ENCODE measurements around the gene PPM1H. TPM values are rescaled to one million over a fixed set of nuclear protein-coding genes. Genes with fewer than 3 reads are reported as not detected.

Gene PPM1H
- total RNA-seq, 2 experiments from 2014 or later, result not detected

GRCh38 chr12:62792236-62792870, 142.6 kb downstream of the PPM1H start:
- no peak overlapping the region for H3K27ac Mint-ChIP-seq
- no peak overlapping the region for H3K4me3 Mint-ChIP-seq
- no peaks in the 10 kb centered on the region for H3K36me3 Mint-ChIP-seq (ENCODE audit: low read depth)
- intact Hi-C loops (cut with micrococcal nuclease), result loop anchor here (5.0 kb wide), 1 partner anchor 530 kb away; the partner anchor contains the start of gene USP15
- no peak for DNase-seq
- CTCF ChIA-PET, result interaction anchor here (1.0 to 3.1 kb wide), 2 partner anchors 11 to 355 kb away, joined by 3 to 16 read pairs; no protein-coding TSS in a partner anchor
- H3K9me3 Mint-ChIP-seq, result no peaks in the 10 kb centered on the region
- no peaks in the 10 kb centered on the region for H3K4me1 Mint-ChIP-seq (ENCODE audit: low read depth)
- no peaks in the 10 kb centered on the region for H3K27me3 Mint-ChIP-seq (ENCODE audit: low read depth)

- Mint-ChIP-seq H3K27ac (no peak overlapping the region), H3K4me1 (ENCODE audit: low read depth) (peaks cover 6% of the 10 kb centered on the region), H3K4me3 (no peak overlapping the region), H3K36me3 (ENCODE audit: low read depth) (no peaks in the 10 kb centered on the region), H3K27me3 (ENCODE audit: low read depth) (no peaks in the 10 kb centered on the region), H3K9me3 (no peaks in the 10 kb centered on the region)
- no peak for DNase-seq
- intact Hi-C loops (cut with micrococcal nuclease), result loop anchor here (5.0 kb wide), 1 partner anchor 528 kb away; the partner anchor contains the start of gene USP15
- CTCF ChIA-PET, result interaction anchor here (1.7 to 3.1 kb wide), 2 partner anchors 207 to 352 kb away, joined by 6 to 16 read pairs; no protein-coding TSS in a partner anchor
Measured at GRCh38 chr12:62789851-62790250, 145.1 kb downstream of the PPM1H start.

DNA sequence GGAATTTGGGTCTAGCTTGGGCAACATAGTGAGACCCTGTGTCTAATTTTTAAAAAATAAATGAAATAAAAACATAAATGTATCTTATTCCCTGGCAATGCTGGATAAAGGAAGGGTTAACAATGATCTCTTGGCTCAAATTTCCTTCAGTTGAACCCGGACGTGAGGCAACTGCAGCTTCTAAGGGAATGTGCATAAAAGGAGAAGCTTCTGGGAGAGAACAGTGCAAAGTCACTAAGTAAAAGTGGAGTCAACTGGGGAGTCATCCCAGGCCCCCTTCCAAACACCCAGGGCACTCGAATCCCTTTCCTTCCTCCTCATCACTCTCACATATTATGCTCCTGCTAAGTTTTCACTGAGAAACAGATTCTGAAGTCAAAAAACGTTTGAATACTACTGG, 147.3 kb downstream of the PPM1H start:
- CTCF ChIA-PET, result interaction anchor here (1.3 kb wide), 1 partner anchor 213 kb away, joined by 3 read pairs; no protein-coding TSS in a partner anchor
- H3K4me1 Mint-ChIP-seq (ENCODE audit: low read depth), result peaks cover 6% of the 10 kb centered on the region
- H3K27ac Mint-ChIP-seq, result no peak overlapping the region
- intact Hi-C loops (cut with micrococcal nuclease), result no loop called here
- no peak overlapping the region for H3K4me3 Mint-ChIP-seq
- no peaks in the 10 kb centered on the region for H3K27me3 Mint-ChIP-seq (ENCODE audit: low read depth)
- no peaks in the 10 kb centered on the region for H3K36me3 Mint-ChIP-seq (ENCODE audit: low read depth)
- no peak for DNase-seq
- no peaks in the 10 kb centered on the region for H3K9me3 Mint-ChIP-seq

DNA sequence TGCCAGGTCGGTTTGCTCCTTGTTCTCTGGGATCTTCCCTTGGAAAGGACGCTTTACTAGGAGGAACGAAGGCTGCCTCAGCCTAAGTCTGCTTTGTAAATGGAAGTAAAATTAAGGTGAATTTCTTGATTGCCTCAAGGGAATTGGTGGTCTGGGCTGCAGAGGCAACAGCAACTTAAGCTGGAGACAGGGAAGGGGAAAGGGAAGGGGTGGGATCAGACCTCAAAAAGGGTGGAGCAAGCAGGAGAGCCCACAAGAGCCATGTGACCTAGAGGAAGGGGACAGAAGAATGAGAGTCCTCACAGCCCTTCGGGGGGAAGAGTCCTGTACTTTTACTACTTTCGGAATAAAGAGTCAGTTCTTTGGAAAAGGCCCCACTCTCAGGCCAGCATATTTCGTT, 147.9 kb downstream of the PPM1H start:
- no peak overlapping the region for H3K27ac Mint-ChIP-seq
- intact Hi-C loops (cut with micrococcal nuclease), result no loop called here
- H3K9me3 Mint-ChIP-seq, result no peaks in the 10 kb centered on the region
- DNase-seq, result no peak
- H3K27me3 Mint-ChIP-seq (ENCODE audit: low read depth), result no peaks in the 10 kb centered on the region
- peaks cover 6% of the 10 kb centered on the region for H3K4me1 Mint-ChIP-seq (ENCODE audit: low read depth)
- CTCF ChIA-PET, result interaction anchor here (1.3 kb wide), 1 partner anchor 212 kb away, joined by 3 read pairs; no protein-coding TSS in a partner anchor
- H3K4me3 Mint-ChIP-seq, result no peak overlapping the region
- no peaks in the 10 kb centered on the region for H3K36me3 Mint-ChIP-seq (ENCODE audit: low read depth)

DNA sequence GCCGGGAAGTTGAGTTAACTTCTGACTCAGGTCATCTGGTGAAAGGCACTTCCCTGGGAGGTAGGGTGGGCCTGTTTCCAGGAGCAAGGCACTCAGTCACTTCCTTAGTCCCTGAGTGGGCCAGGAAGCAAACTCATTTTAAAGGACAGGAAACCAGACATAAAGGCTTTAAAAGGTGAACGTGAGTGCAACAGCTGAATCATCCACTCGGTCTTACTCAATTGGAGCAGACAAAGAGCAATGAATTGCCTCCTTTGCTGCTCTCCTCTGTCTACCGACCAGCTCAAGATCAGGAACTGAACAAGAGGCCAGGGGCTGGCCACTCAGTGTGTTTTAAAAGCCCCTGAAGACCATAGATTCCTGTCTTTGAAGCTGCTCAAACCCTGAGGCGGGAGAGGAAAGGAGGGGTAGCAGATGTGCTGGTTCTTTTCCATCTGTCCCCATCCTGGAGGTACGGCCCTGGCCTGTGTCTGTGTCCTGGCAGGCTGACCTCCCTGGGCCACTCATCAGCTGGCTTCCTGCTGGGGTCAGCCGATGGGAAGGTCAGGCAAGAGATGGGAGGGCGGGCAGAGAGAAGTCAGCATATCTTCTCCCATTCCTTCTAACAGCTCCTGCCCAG, 148.9 kb downstream of the PPM1H start:
- intact Hi-C loops (cut with micrococcal nuclease), result no loop called here
- Mint-ChIP-seq H3K27me3 (ENCODE audit: low read depth) (no peaks in the 10 kb centered on the region), H3K4me3 (no peak overlapping the region), H3K36me3 (ENCODE audit: low read depth) (no peaks in the 10 kb centered on the region), H3K27ac (no peak overlapping the region), H3K9me3 (no peaks in the 10 kb centered on the region), H3K4me1 (ENCODE audit: low read depth) (peaks cover 6% of the 10 kb centered on the region)
- peak; percentile 38 for DNase-seq
- CTCF ChIA-PET, result interaction anchor here (0.6 to 2.9 kb wide), 2 partner anchors 8 to 265 kb away, joined by 3 to 11 read pairs; no protein-coding TSS in a partner anchor

DNA sequence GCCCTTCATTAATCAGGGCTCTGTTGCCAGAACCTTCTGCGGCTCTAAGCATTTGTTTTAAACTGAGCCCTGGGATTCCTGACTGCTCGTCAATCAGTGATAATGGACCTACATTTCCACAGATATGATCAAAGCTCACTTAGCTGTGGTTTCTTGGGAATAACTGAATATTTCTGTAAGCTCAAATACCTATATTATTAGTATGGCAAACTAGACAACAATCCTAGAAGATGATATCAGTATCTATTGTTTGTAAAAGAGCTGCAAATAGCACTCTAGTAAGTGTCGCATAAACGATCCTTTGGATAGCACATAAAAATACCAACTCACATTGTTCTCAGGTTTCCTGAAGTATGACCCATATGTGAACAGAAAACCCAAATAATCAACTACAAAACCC, 150.4 kb downstream of the PPM1H start:
- Mint-ChIP-seq H3K4me3 (no peak overlapping the region), H3K27me3 (ENCODE audit: low read depth) (no peaks in the 10 kb centered on the region), H3K4me1 (ENCODE audit: low read depth) (peaks cover 6% of the 10 kb centered on the region), H3K9me3 (no peaks in the 10 kb centered on the region), H3K27ac (no peak overlapping the region), H3K36me3 (ENCODE audit: low read depth) (no peaks in the 10 kb centered on the region)
- intact Hi-C loops (cut with micrococcal nuclease), result no loop called here
- CTCF ChIA-PET, result interaction anchor here (0.7 to 2.9 kb wide), 4 partner anchors 10 to 93 kb away, joined by 4 to 11 read pairs (median 5); no protein-coding TSS in a partner anchor
- DNase-seq, result no peak

GRCh38 chr12:62783881-62784280, 151.1 kb downstream of the PPM1H start:
- H3K9me3 Mint-ChIP-seq, result no peaks in the 10 kb centered on the region
- no peaks in the 10 kb centered on the region for H3K36me3 Mint-ChIP-seq (ENCODE audit: low read depth)
- H3K4me3 Mint-ChIP-seq, result no peak overlapping the region
- CTCF ChIA-PET, result interaction anchor here (1.2 to 2.9 kb wide), 3 partner anchors 10 to 17 kb away, joined by 5 to 11 read pairs (median 5); no protein-coding TSS in a partner anchor
- no peak overlapping the region for H3K27ac Mint-ChIP-seq
- DNase-seq, result no peak
- no peaks in the 10 kb centered on the region for H3K27me3 Mint-ChIP-seq (ENCODE audit: low read depth)
- intact Hi-C loops (cut with micrococcal nuclease), result no loop called here
- H3K4me1 Mint-ChIP-seq (ENCODE audit: low read depth), result peaks cover 6% of the 10 kb centered on the region

DNA sequence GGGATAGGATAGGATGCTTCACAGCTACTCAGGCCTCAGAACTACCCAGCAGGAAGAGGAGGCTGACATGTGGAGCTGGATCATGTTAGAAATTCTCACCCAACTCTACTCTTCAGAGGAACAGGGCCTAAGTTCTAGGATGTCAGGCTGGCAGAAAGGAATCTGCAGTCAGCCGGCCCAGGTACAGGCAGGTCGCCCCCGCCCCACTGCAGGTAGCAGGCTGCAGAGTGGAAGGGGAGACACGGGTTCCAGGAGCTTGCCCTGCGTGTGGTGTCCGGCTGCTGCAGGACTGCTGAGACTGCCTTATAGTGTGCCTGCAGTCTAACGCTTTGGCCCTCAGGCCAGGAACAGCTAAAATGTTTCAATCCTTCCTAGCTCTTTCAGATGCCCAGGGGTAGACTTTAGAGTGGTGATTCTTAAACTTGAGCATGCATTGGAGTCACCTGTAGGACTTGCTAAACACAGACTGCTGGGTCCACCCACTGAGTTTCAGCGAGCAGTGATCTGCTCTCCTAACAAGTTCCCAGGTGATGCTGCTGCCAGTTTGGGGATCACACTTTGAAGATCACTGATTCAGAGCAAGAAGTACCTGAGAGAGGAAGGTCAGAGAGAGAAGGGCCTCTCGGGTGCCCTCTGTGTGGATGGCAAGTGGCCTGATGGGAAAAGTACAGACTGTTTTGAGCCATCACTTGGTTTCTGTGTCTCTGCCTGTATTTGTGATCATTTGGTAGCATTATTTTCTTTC, 153.6 kb downstream of the PPM1H start:
- Mint-ChIP-seq H3K36me3 (ENCODE audit: low read depth) (no peaks in the 10 kb centered on the region), H3K27ac (no peak overlapping the region), H3K9me3 (no peaks in the 10 kb centered on the region), H3K27me3 (ENCODE audit: low read depth) (no peaks in the 10 kb centered on the region), H3K4me3 (no peak overlapping the region), H3K4me1 (ENCODE audit: low read depth) (peaks cover 6% of the 10 kb centered on the region)
- DNase-seq, result no peak
- intact Hi-C loops (cut with micrococcal nuclease), result no loop called here
- CTCF ChIA-PET, result interaction anchor here (0.9 to 1.3 kb wide), 2 partner anchors 11 to 13 kb away, joined by 3 to 4 read pairs; no protein-coding TSS in a partner anchor

- H3K9me3 Mint-ChIP-seq, result no peaks in the 10 kb centered on the region
- no peaks in the 10 kb centered on the region for H3K4me1 Mint-ChIP-seq (ENCODE audit: low read depth)
- no peak overlapping the region for H3K4me3 Mint-ChIP-seq
- H3K27me3 Mint-ChIP-seq (ENCODE audit: low read depth), result no peaks in the 10 kb centered on the region
- intact Hi-C loops (cut with micrococcal nuclease), result no loop called here
- H3K36me3 Mint-ChIP-seq (ENCODE audit: low read depth), result no peaks in the 10 kb centered on the region
- no peak overlapping the region for H3K27ac Mint-ChIP-seq
- CTCF ChIA-PET, result interaction anchor here (1.2 kb wide), 1 partner anchor 198 kb away, joined by 4 read pairs; no protein-coding TSS in a partner anchor
- DNase-seq, result no peak
Measured at GRCh38 chr12:62779488-62779887, 155.5 kb downstream of the PPM1H start.

GRCh38 chr12:62778187-62778586, 156.8 kb downstream of the PPM1H start:
- intact Hi-C loops (cut with micrococcal nuclease), result no loop called here

DNA sequence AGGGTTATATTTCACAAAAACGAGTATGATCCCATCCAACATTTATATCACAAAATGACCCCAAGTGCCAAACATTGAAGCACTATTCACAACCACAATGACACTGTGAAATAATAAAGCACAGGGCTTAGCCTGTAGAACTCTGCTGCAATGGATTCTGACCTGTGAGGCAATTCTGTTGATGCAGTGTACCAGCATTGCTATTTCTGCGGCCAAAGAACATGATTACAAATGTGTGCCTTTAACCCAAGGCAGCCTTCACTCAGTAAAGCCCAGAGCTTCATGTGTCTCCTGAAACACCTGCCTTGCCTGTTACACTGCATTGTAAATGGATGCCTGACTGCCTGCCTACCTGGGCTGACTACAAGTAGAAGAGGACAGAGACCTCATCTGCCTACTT, 158.0 kb downstream of the PPM1H start:
- H3K27ac Mint-ChIP-seq, result no peak overlapping the region

More at GRCh38 chr12:62778187-62778586, 156.8 kb downstream of the PPM1H start:
- no peak overlapping the region for H3K4me3 Mint-ChIP-seq
- CTCF ChIA-PET, result interaction anchor here (1.6 kb wide), 1 partner anchor 16 kb away, joined by 3 read pairs; no protein-coding TSS in a partner anchor
- DNase-seq, result no peak
- H3K36me3 Mint-ChIP-seq (ENCODE audit: low read depth), result no peaks in the 10 kb centered on the region
- no peaks in the 10 kb centered on the region for H3K4me1 Mint-ChIP-seq (ENCODE audit: low read depth)
- H3K27ac Mint-ChIP-seq, result no peak overlapping the region
- no peaks in the 10 kb centered on the region for H3K27me3 Mint-ChIP-seq (ENCODE audit: low read depth)
- no peaks in the 10 kb centered on the region for H3K9me3 Mint-ChIP-seq

GRCh38 chr12:62776575-62776974, 158.4 kb downstream of the PPM1H start:
- H3K27ac Mint-ChIP-seq, result no peak overlapping the region
- CTCF ChIA-PET, result interaction anchor here (1.6 kb wide), 1 partner anchor 18 kb away, joined by 3 read pairs; no protein-coding TSS in a partner anchor
- H3K4me3 Mint-ChIP-seq, result no peak overlapping the region
- intact Hi-C loops (cut with micrococcal nuclease), result no loop called here
- H3K4me1 Mint-ChIP-seq (ENCODE audit: low read depth), result no peaks in the 10 kb centered on the region
- H3K27me3 Mint-ChIP-seq (ENCODE audit: low read depth), result no peaks in the 10 kb centered on the region
- no peaks in the 10 kb centered on the region for H3K36me3 Mint-ChIP-seq (ENCODE audit: low read depth)
- no peaks in the 10 kb centered on the region for H3K9me3 Mint-ChIP-seq
- DNase-seq, result no peak

More for the DNA sequence above, 158.0 kb downstream of the PPM1H start:
- Mint-ChIP-seq H3K4me1 (ENCODE audit: low read depth) (no peaks in the 10 kb centered on the region), H3K36me3 (ENCODE audit: low read depth) (no peaks in the 10 kb centered on the region), H3K4me3 (no peak overlapping the region), H3K27me3 (ENCODE audit: low read depth) (no peaks in the 10 kb centered on the region), H3K9me3 (no peaks in the 10 kb centered on the region)
- no peak for DNase-seq
- CTCF ChIA-PET, result interaction anchor here (1.6 kb wide), 1 partner anchor 17 kb away, joined by 3 read pairs; no protein-coding TSS in a partner anchor
- intact Hi-C loops (cut with micrococcal nuclease), result no loop called here
